ENCODE results near the gene FAM118B.

FAM118B gene

DNA sequence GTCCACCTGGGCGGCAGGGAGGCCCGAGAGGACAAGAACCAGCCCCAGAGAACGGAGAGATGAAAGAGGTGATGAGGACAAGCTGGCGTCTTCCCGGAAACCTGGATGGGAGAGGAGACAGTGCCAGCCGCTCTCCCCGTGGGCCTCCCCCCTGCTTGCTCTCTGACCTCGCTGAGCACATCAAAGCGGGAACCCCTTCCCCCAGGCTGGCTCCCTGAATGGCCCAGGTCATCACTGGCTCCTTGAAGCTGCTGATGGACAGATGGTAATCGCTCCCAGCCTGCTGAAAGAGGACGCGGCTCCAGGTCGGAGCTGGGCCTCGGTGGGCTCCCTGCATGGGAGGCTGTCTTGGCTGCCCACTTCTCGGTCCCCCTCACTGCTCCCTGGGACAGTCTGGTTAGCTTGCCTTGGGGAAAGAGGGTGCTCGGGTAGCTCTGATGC is 18.5 kb upstream of the FAM118B start:
- DNase-seq (ENCODE audit: low read depth in 1 of 2, low spot score in 1 of 2) = no peak
- TF ChIP-seq, protein P1, sequence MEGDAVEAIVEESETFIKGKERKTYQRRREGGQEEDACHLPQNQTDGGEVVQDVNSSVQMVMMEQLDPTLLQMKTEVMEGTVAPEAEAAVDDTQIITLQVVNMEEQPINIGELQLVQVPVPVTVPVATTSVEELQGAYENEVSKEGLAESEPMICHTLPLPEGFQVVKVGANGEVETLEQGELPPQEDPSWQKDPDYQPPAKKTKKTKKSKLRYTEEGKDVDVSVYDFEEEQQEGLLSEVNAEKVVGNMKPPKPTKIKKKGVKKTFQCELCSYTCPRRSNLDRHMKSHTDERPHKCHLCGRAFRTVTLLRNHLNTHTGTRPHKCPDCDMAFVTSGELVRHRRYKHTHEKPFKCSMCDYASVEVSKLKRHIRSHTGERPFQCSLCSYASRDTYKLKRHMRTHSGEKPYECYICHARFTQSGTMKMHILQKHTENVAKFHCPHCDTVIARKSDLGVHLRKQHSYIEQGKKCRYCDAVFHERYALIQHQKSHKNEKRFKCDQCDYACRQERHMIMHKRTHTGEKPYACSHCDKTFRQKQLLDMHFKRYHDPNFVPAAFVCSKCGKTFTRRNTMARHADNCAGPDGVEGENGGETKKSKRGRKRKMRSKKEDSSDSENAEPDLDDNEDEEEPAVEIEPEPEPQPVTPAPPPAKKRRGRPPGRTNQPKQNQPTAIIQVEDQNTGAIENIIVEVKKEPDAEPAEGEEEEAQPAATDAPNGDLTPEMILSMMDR (IDR thresholded peaks at IDR 0.05; ENCODE audit: insufficient read depth, low read length) = no peak
- TF ChIP-seq REST (IDR thresholded peaks at IDR 0.05; ENCODE audit: insufficient replicate concordance, low read depth) = no peak
- TF ChIP-seq GABPA (IDR thresholded peaks at IDR 0.05; ENCODE audit: low read depth) = no peak
- TF ChIP-seq SPI1 (IDR thresholded peaks at IDR 0.05; ENCODE audit: borderline replicate concordance, low read depth) = no peak
- TF ChIP-seq POLR2AphosphoS5 (IDR thresholded peaks at IDR 0.05; ENCODE audit: low read depth) = no peak
- Histone ChIP-seq H3K4me3 (replicated peaks; ENCODE audit: insufficient read depth, low read length) (no peak overlapping the region), H3K27me3 (ENCODE audit: insufficient read depth, poor library complexity, severe bottlenecking) (no peaks in the 10 kb centered on the region), H3K27ac (replicated peaks) (no peak overlapping the region)

GRCh38 chr11:126194121-126194543 is 17.4 kb upstream of the FAM118B start:
- no peaks in the 10 kb centered on the region for H3K27me3 ChIP-seq (ENCODE audit: insufficient read depth, poor library complexity, severe bottlenecking)
- no peak overlapping the region for H3K4me3 ChIP-seq (replicated peaks; ENCODE audit: insufficient read depth, low read length)
- peak in 1 of 2 experiments; percentile 26 for DNase-seq (ENCODE audit: low read depth in 1 of 2, low spot score in 1 of 2)
- no peak for TF ChIP-seq REST (IDR thresholded peaks at IDR 0.05; ENCODE audit: insufficient replicate concordance, low read depth)
- TF ChIP-seq, protein P1 (IDR thresholded peaks at IDR 0.05; ENCODE audit: insufficient read depth, low read length) = peak; percentile 30
- no peak for TF ChIP-seq SPI1 (IDR thresholded peaks at IDR 0.05; ENCODE audit: borderline replicate concordance, low read depth)
- no peak for TF ChIP-seq GABPA (IDR thresholded peaks at IDR 0.05; ENCODE audit: low read depth)
- no peak overlapping the region for H3K27ac ChIP-seq (replicated peaks)

DNA sequence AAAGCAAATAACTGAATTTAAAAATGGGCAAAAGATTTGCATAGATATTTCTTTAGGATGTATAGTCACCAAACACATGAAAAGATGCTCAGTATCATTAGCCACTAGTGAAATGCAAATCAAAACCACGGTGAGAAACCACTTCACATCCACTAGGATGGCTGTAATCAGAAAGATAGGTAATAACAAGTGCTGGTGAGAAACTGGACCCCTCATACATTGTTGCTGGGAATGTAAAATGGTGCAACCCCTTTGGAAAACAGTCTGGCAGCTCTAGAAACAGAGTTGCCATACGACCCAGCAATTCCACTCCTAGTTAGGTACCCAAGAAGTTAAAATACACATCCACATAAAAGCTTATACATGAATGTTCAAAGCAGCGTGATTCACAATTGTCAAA is 16.5 kb upstream of the FAM118B start:
- no peak overlapping the region for H3K4me3 ChIP-seq (replicated peaks; ENCODE audit: insufficient read depth, low read length)
- H3K27me3 ChIP-seq (ENCODE audit: insufficient read depth, poor library complexity, severe bottlenecking) = no peaks in the 10 kb centered on the region
- no peak for DNase-seq (ENCODE audit: low read depth in 1 of 2, low spot score in 1 of 2)
- H3K27ac ChIP-seq (replicated peaks) = no peak overlapping the region
- TF ChIP-seq SPI1 (IDR thresholded peaks at IDR 0.05; ENCODE audit: borderline replicate concordance, low read depth) (no peak), GABPA (IDR thresholded peaks at IDR 0.05; ENCODE audit: low read depth) (no peak), POLR2AphosphoS5 (IDR thresholded peaks at IDR 0.05; ENCODE audit: low read depth) (no peak), REST (IDR thresholded peaks at IDR 0.05; ENCODE audit: insufficient replicate concordance, low read depth) (no peak)
- TF ChIP-seq, protein P1 (IDR thresholded peaks at IDR 0.05; ENCODE audit: insufficient read depth, low read length) = no peak
